GM18907 (cell line): ENCODE results near the gene PCBP3.
"Not testable (repeated sequence)": the region's sequence is repeated elsewhere in the genome, so short reads cannot be mapped to it uniquely, and the experiment has no call there.

ENCODE experiments used
- ATAC-seq: cut with Tn5 transposase; IDR thresholded peaks from one replicate; pipeline ENCODE4 v1.9.1; 2021; ENCODE audit warnings: mild to moderate bottlenecking, moderate library complexity; ENCODE audit not compliant: unreplicated experiment

Gene PCBP3

GRCh38 chr21:45887120-45887611, 243.6 kb downstream of the PCBP3 start:
- no peak for ATAC-seq

DNA sequence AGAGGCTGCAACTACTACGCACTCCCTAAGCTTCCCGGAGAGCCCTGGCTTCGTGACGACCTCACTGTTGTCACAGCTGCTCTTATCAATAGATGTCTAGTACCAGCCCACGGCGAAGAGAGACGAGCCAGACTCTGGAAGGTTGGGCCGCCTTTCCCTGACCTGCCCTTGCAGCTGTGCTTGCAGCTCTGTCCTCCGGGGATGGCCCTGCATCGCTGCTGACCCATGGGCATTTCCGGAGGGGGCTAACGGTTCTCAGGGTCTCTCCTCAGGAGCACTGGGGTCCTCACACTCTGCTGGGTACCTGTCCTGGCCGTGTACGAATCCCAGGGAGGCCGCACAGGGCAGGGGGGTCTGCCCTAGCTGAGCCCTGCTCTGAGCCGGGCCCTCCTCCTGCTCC, 244.3 kb downstream of the PCBP3 start:
- no peak for ATAC-seq

DNA sequence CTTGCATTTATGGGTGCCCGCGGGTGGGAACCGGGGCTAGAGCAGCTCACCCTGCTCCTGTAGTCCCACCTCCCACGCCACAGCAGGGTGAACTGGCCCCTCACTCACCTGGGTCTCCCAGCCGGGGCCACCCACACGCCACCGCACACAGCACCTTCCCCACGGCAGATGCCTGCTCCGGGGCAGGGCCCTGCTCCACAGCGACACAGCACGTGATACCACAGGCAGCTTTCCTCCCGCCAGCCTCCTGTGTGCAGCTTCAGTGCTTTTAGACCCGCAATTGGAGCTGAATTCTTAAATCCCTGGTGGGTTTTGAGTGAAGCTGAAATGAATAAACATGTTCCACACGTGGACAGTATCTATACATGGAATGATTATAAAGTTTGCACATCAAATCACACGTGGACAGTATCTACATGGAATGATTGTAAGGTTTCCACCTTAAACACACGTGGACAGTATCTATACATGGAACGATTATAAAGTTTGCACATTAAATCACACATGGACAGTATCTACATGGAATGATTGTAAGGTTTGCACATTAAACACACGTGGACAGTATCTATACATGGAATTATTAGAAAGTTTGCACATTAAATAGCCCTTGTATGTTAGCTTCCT, 245.0 kb downstream of the PCBP3 start:
- no peak for ATAC-seq

- no peak for ATAC-seq
Observed at GRCh38 chr21:45889256-45889655, 245.7 kb downstream of the PCBP3 start.

DNA sequence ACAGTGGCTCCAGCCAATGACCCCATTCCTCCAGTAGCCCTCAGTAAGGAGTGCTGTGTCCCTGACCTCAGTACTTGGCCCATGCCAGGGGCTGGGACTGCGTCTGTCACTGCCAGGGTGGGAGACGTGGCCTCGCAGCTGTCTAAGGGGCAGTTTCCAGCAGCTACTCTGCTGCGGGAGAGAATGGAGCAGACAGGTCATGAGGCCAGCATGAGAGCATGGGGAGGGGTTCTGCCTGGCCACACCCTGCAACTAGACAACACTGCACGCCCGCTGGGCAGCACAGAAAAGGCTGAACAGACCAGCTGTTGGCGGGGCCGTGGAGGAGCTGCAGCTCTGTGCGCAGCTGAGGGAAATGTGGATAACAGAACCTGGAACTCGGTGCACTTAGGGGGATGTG, 246.4 kb downstream of the PCBP3 start:
- ATAC-seq = no peak

DNA sequence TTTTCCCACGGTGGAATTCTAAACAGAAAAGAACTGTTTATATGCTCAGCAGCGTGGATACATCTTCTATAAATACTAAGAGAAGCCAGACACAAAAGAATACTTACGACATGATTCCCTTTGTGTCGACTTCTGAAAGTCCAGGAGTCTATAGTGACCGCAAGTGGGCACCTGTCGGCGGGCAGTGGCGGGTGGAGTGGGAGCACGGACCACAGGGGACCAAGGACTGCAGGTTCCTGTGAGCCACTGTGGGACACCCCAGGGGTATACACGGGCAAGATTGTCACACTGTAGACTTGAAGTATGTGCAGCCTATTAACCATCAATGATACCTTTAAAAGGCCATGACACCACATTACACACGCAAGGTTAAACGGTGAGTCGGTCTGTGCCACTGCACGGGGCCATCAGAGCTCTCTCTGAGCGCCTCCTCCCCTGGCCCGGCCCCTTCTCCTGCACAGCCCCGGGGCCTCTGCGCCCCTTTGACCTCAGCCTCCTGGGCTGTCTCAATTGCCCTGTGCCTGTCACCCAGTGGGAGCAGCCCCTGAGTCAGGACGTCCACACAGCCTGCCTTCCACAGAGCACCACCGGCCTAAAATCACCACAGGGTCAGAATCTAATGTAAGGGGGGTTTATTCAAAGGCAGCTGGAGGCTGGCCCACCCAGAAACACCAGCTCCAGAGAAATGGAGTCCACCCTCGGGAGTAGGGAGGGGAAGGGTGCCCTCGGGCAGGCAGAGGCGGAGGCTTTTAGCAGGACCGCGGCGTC, 248.0 kb downstream of the PCBP3 start:
- no peak for ATAC-seq

- no peak for ATAC-seq
Observed at GRCh38 chr21:45892156-45892915, 248.8 kb downstream of the PCBP3 start.

DNA sequence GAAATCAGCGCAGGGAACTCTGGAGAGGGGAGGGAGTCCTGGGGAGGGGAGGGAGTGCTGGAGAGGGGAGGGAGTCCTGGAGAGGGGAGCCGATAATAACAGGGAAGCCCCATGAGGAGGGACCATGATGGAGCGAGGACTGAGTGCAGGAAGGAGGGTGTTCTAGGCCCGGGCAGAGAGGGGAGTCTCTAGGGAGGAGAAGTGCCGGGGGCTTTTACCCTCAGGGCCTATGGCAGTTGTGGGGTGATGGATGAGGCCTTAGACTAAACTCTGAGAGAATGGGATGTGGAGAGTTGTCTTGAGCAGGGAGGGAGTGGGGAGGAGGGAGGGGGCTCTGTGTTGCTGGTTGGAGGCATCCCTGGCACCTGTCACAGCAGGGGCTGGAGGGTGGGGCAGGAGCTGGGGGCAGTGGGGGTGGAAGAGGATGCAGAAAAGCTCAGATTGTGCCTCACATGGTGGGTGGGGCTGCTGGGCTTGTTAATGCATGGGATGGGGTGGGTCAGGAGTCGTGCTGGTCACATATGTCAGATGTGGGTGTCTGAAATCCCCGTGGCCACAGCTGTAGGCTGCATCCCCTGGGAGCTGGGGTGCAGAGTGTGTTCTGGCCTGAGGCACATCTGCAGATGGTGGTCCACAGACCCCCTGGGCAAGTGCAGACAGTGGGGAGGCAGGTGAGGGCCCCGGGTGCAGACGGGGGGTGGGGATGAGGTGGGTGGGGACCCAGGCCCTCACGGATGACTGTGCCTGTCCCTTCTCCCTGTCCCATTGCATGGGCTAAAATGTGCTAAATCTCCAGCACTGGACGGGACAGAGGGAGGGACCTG, 249.6 kb downstream of the PCBP3 start:
- no peak for ATAC-seq

DNA sequence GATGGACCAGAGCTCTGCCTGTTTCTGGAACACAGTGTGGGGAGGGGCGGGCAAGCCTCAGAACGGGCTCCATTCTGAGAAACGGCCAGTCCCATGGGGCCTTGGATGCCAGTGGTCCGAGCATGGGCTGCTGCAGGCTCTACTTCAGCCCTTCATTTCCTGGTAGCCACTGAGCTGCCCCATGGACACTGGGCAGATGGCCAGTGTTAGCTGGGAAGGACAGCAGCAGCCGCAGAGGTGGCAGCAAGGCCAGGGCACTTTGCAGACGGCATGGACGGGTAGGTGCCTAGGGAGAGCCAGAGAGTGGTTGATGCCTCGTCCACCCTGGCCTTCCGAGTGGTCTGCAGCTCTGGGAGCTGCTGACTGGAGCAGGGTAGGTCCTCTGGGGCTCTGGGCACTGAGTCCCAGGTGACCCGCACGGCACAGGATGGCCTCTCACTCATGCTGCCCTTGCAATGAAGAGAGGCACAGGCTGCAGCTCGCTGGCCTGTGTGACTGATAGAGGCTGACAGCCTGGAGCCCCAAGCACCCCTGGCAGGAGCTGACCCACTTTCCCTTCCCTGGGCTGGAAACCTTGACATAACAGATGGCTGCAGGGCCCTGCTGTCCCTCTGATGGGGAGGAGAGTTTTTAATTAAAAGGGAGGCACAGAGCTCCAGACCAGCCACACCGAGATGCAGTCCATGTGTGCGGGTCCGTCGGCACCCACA, 250.4 kb downstream of the PCBP3 start:
- no peak for ATAC-seq

GRCh38 chr21:45894450-45894825, 250.9 kb downstream of the PCBP3 start:
- no peak for ATAC-seq

DNA sequence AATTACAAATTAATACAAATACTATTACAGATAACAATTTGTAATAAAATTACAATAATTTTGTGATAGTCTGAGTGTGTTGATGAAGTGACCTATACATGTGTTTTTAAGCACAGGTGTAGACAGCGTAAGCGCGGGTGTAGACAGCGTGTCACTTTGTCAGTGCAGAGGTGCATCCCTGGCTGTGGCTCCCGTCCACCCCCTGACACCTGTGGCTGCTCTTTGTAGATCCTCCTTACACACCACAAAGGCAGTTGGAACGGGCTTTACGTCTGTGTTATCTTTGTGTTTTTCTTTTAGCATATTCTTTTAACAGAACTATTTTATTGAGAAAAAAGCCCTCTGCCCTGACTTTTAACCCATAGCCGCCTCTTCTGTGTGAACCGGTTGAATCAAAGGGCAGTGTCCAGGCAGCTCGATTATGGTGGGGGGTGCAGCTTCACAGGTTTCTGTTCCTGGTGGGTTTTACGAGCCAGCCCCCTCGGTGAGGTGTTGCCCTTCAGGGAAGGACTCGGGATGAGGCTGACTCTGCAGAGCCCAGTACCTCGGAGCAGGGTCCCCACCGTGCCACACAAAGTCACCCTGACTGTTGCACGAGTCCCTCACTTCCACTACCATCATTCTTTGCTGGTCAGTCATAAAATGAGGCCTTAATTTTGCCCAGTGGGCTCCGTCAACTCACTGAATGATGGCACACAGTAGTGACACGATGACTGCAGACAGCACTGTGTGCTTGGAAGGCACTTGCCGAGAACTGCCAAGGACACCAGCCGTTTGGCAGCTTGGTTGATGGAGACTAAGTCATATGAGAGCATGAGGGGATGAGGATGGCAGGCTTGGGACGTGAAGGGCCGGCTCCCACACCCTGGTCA, 251.6 kb downstream of the PCBP3 start:
- no peak for ATAC-seq

DNA sequence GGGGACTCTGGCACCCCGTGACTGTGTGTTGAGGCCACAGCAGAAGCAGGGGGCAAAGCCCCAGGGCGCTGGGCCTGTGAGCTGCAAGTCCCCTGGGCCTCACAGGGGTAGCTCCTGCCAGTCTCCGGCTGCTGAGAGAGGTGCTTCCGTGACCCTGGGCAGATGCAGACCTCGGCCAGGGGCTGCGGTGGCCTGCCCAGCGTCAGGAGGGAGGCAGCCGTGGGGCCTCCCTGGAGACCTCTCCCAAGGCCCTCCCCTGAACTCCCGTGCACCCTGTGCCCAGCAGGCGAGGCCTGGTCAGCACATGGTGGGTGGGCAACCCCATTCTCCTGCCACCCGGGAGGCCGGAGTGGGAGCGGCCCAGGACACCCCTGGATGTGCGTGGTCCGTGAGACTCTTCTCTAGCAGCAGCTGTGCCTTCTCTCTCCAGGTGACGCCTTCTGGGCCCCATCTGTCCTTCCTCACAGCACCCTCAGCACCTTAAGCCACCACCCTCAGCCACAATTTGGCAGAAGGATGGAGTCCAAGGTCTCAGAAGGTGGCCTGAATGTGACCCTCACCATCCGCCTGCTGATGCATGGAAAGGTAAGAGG, 252.3 kb downstream of the PCBP3 start:
- ATAC-seq = no peak

- not testable (repeated sequence) for ATAC-seq
Observed at GRCh38 chr21:45896431-45896830, 252.9 kb downstream of the PCBP3 start.

GRCh38 chr21:45897191-45898027, 253.9 kb downstream of the PCBP3 start:
- ATAC-seq = no peak

GRCh38 chr21:45898028-45898350, 254.5 kb downstream of the PCBP3 start:
- ATAC-seq = no peak

DNA sequence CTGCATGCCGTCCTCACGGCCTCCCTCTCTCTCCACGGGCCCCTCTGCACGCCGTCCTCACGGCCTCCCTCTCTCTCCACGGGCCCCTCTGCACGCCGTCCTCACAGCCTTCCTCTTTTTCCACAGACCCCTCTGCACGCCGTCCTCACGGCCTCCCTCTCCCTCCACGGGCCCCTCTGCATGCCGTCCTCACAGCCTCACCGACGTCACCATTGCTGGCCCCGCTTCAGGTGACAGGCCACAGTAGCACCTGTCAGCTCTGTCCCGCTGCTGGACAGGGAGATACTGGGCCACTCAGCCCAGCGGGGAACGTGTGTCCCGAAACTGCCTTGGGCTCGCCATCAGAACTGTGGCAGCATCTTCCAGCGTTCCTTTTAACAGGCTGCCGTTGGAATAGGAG, 255.3 kb downstream of the PCBP3 start:
- no peak for ATAC-seq

DNA sequence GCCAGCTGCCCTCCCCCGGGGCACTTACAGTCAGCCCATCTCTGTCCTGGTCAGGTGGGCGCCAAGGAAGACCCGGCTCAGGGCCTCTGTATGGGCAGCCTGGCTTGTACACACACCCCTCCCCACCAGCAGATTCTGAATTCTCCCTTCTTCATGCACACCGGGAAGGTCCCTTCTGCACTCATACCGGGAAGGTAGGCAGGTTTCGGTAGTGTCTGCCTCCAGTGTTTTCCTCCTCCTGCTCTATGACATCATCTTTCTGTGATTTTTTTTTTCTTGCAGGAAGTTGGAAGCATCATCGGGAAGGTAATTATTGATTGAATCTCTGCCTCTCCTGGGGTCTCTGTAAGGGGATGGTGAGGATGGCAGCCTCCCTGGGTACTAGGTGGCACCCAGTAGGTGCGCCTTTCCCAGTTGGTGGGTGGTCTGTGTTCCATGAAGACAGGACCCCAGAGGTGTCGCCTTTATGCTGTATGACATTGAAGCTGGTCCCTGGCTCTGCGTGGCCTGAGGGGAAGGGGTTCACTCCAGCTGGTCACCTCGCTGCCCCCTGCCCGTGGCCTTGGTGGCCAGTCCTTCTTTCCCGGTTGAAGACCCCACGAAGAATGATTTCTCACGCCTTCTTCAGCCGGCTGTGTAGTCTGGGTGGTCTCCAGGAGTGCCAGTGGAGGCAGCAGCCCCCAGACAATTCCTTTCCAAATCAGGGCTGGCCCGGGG, 255.9 kb downstream of the PCBP3 start:
- no peak for ATAC-seq
